ENCODE measurements around the gene SEMA3G.

Gene SEMA3G

GRCh38 chr3:52408466-52408865 is 36.4 kb downstream of the SEMA3G start:
- FAIRE-seq, result no peak

GRCh38 chr3:52407779-52408178 is 37.1 kb downstream of the SEMA3G start:
- FAIRE-seq, result no peak

- no peak for FAIRE-seq
Observed at GRCh38 chr3:52406791-52407510, 38.0 kb downstream of the SEMA3G start.

GRCh38 chr3:52406231-52406661 is 38.7 kb downstream of the SEMA3G start:
- no peak for FAIRE-seq

- FAIRE-seq, result no peak
Observed at GRCh38 chr3:52405601-52406110, 39.2 kb downstream of the SEMA3G start.

- FAIRE-seq, result no peak
Observed at GRCh38 chr3:52405066-52405465, 39.8 kb downstream of the SEMA3G start.

- FAIRE-seq, result no peak
Observed at GRCh38 chr3:52404391-52404790, 40.5 kb downstream of the SEMA3G start.

GRCh38 chr3:52403955-52404354 is 40.9 kb downstream of the SEMA3G start:
- FAIRE-seq, result no peak

- no peak for FAIRE-seq
Observed at GRCh38 chr3:52403271-52403841, 41.5 kb downstream of the SEMA3G start.

GRCh38 chr3:52402706-52403270 is 42.1 kb downstream of the SEMA3G start:
- no peak for FAIRE-seq

- FAIRE-seq, result no peak
Observed at GRCh38 chr3:52402101-52402521, 42.8 kb downstream of the SEMA3G start.

GRCh38 chr3:52401551-52401950 is 43.4 kb downstream of the SEMA3G start:
- FAIRE-seq, result no peak

- no peak for FAIRE-seq
Observed at GRCh38 chr3:52401021-52401420, 43.9 kb downstream of the SEMA3G start.

- no peak for FAIRE-seq
Observed at GRCh38 chr3:52400275-52400793, 44.6 kb downstream of the SEMA3G start.

- no peak for FAIRE-seq
Observed at GRCh38 chr3:52399593-52399992, 45.3 kb downstream of the SEMA3G start.

GRCh38 chr3:52399131-52399530 is 45.8 kb downstream of the SEMA3G start:
- FAIRE-seq, result no peak

- FAIRE-seq, result no peak
Observed at GRCh38 chr3:52398670-52399081, 46.2 kb downstream of the SEMA3G start.

- no peak for FAIRE-seq
Observed at GRCh38 chr3:52397676-52398399, 47.1 kb downstream of the SEMA3G start.

- no peak for FAIRE-seq
Observed at GRCh38 chr3:52396907-52397591, 47.9 kb downstream of the SEMA3G start.

- FAIRE-seq, result no peak
Observed at GRCh38 chr3:52396011-52396906, 48.6 kb downstream of the SEMA3G start.

GRCh38 chr3:52395503-52395865 is 49.4 kb downstream of the SEMA3G start:
- FAIRE-seq, result no peak
